Smooth muscle cell (in vitro differentiated cells): ENCODE measurements around the gene LRRC31. TPM values are rescaled to one million over a fixed set of nuclear protein-coding genes. Genes with fewer than 3 reads are reported as not detected.

Experiments used
- DNase-seq: peaks from one replicate; lab custom pipeline; 2025; ENCODE audit not compliant: unreplicated experiment; lab: John Stamatoyannopoulos, UW
- H2AFZ ChIP-seq: fragments of 200-600 bp; sonication (generic); 2 replicates; pipeline ENCODE4 v1.6.0; 2016; ENCODE audit warnings: antibody characterized with exemption, low read depth, mild to moderate bottlenecking
- H3F3A ChIP-seq: fragments of 200-600 bp; sonication (generic); 2 replicates; pipeline ENCODE4 v1.6.0; 2017; ENCODE audit warnings: antibody characterized with exemption, low read depth
- H3K27ac ChIP-seq: fragments of 200-600 bp; sonication (generic); 2 replicates; pipeline ENCODE4 v1.5.1; 2016; ENCODE audit warnings: low read depth, mild to moderate bottlenecking
- H3K27me3 ChIP-seq: fragments of 200-600 bp; sonication (generic); 2 replicates; pipeline ENCODE4 v1.6.1; 2016; ENCODE audit warnings: low read depth, mild to moderate bottlenecking
- H3K36me3 ChIP-seq: fragments of 200-600 bp; sonication (generic); 2 replicates; pipeline ENCODE4 v1.5.1; 2016; ENCODE audit warnings: low read depth
- H3K4me1 ChIP-seq: fragments of 200-600 bp; sonication (generic); 2 replicates; pipeline ENCODE4 v1.5.1; 2016; ENCODE audit warnings: low read depth
- H3K4me2 ChIP-seq: fragments of 200-600 bp; sonication (generic); 2 replicates; pipeline ENCODE4 v1.6.0; 2016; ENCODE audit warnings: mild to moderate bottlenecking
- H3K4me3 ChIP-seq: fragments of 200-600 bp; sonication (generic); 2 replicates; pipeline ENCODE4 v1.5.1; 2016; ENCODE audit warnings: mild to moderate bottlenecking
- H3K79me2 ChIP-seq: fragments of 200-600 bp; sonication (generic); 2 replicates; pipeline ENCODE4 v1.6.0; 2016; ENCODE audit warnings: low read depth, mild to moderate bottlenecking
- H3K9ac ChIP-seq: fragments of 200-600 bp; sonication (generic); 2 replicates; pipeline ENCODE4 v1.6.0; 2016; ENCODE audit warnings: low read depth
- H3K9me3 ChIP-seq: fragments of 200-600 bp; sonication (generic); replicated peaks from 2 replicates; pipeline ENCODE4 v1.5.1; 2016; ENCODE audit warnings: low read depth
- H4K20me1 ChIP-seq: fragments of 200-600 bp; sonication (generic); 2 replicates; pipeline ENCODE4 v1.6.0; 2016; ENCODE audit warnings: low read depth
- CTCF ChIP-seq: fragments of 200-600 bp; sonication (generic); IDR thresholded peaks from 2 replicates; pipeline ENCODE4 v1.5.1; 2017; ENCODE audit warnings: borderline replicate concordance, mild to moderate bottlenecking, antibody characterized with exemption; ENCODE audit not compliant: insufficient read depth, poor library complexity, severe bottlenecking
- WGBS: methylation state at CpG from one replicate; pipeline ENCODE4 v1.1.7; 2016; ENCODE audit warnings: low lambda C conversion rate; 5-methylcytosine and 5-hydroxymethylcytosine counted together
- polyA plus RNA-seq: library from polyadenylated mRNA; unstranded; fragments of >200 nt; fragmentation: Nextera tagmentation; extraction: Ambion mirVana; gene quantifications from 2 replicates; pipeline ENCODE4 v1.2.1, GENCODE V29; 2016
- total RNA-seq: library from RNA; depleted of rRNA; stranded (reverse); fragments of >200 nt; gene quantifications from 2 replicates; pipeline ENCODE4 v1.2.3, GENCODE V29; 2014

The LRRC31 gene
- total and polyA plus RNA-seq, 2 experiments from 2014 or later = not detected

GRCh38 chr3:169804681-169805080, 65.1 kb downstream of the LRRC31 start:
- Histone ChIP-seq H3K27me3 (no peaks in the 10 kb centered on the region), H3K9ac (no peak overlapping the region), H3K9me3 (no peaks in the 10 kb centered on the region), H3K4me1 (no peaks in the 10 kb centered on the region), H3K27ac (no peak overlapping the region), H3K36me3 (no peaks in the 10 kb centered on the region), H3F3A (no peaks in the 10 kb centered on the region), H3K4me2 (no peak overlapping the region), H4K20me1 (no peaks in the 10 kb centered on the region), H2AFZ (no peak overlapping the region), H3K4me3 (no peak overlapping the region), H3K79me2 (no peaks in the 10 kb centered on the region)
- DNase-seq = no peak
- TF ChIP-seq CTCF = no peak
- 98% methylated on average over 3 of the region's 3 CpGs for WGBS

GRCh38 chr3:169792359-169792758, 77.4 kb downstream of the LRRC31 start:
- no peak overlapping the region for H3K27ac ChIP-seq
- H3K4me2 ChIP-seq = no peak overlapping the region
- no peak overlapping the region for H2AFZ ChIP-seq
- peaks cover 10% of the 10 kb centered on the region for H3K36me3 ChIP-seq
- TF ChIP-seq CTCF = no peak
- 100% methylated on average over 1 of the region's 1 CpG for whole genome bisulfite sequencing
- H3F3A ChIP-seq = no peaks in the 10 kb centered on the region
- no peak overlapping the region for H3K9ac ChIP-seq
- no peak overlapping the region for H3K4me3 ChIP-seq
- H3K9me3 ChIP-seq = no peaks in the 10 kb centered on the region
- no peaks in the 10 kb centered on the region for H3K79me2 ChIP-seq
- H4K20me1 ChIP-seq = no peaks in the 10 kb centered on the region
- H3K4me1 ChIP-seq = no peaks in the 10 kb centered on the region
- H3K27me3 ChIP-seq = no peaks in the 10 kb centered on the region
- no peak for DNase-seq

GRCh38 chr3:169790687-169791429, 78.9 kb downstream of the LRRC31 start:
- peaks cover 21% of the 10 kb centered on the region for H3K36me3 ChIP-seq
- no peak overlapping the region for H2AFZ ChIP-seq
- DNase-seq = no peak
- WGBS = 95% methylated on average over 4 of the region's 4 CpGs
- H3K4me3 ChIP-seq = no peak overlapping the region
- no peaks in the 10 kb centered on the region for H3F3A ChIP-seq
- H4K20me1 ChIP-seq = no peaks in the 10 kb centered on the region
- no peak overlapping the region for H3K4me2 ChIP-seq
- H3K4me1 ChIP-seq = no peaks in the 10 kb centered on the region
- no peaks in the 10 kb centered on the region for H3K9me3 ChIP-seq
- H3K27ac ChIP-seq = no peak overlapping the region
- no peak for TF ChIP-seq CTCF
- no peak overlapping the region for H3K9ac ChIP-seq
- H3K27me3 ChIP-seq = no peaks in the 10 kb centered on the region
- H3K79me2 ChIP-seq = no peaks in the 10 kb centered on the region

- Histone ChIP-seq H3K9ac (no peak overlapping the region), H3K27ac (no peak overlapping the region), H3K9me3 (no peaks in the 10 kb centered on the region), H4K20me1 (no peaks in the 10 kb centered on the region), H3K36me3 (peaks cover 24% of the 10 kb centered on the region), H2AFZ (no peak overlapping the region), H3K27me3 (no peaks in the 10 kb centered on the region), H3K4me3 (no peak overlapping the region), H3K4me2 (no peak overlapping the region), H3K79me2 (no peaks in the 10 kb centered on the region), H3F3A (no peaks in the 10 kb centered on the region), H3K4me1 (no peaks in the 10 kb centered on the region)
- no peak for TF ChIP-seq CTCF
- no peak for DNase-seq
Observed at GRCh38 chr3:169790219-169790618, 79.5 kb downstream of the LRRC31 start.
